NCI-H1930 (cell line): ENCODE results near the gene LRMDA.
"Not testable (repeated sequence)": the region's sequence is repeated elsewhere in the genome, so short reads cannot be mapped to it uniquely, and the experiment has no call there.

Experiments used
- DNase-seq, 2 experiments: peaks; one replicate each; lab custom pipeline; 2025; lab: John Stamatoyannopoulos, UW

The LRMDA gene

DNA sequence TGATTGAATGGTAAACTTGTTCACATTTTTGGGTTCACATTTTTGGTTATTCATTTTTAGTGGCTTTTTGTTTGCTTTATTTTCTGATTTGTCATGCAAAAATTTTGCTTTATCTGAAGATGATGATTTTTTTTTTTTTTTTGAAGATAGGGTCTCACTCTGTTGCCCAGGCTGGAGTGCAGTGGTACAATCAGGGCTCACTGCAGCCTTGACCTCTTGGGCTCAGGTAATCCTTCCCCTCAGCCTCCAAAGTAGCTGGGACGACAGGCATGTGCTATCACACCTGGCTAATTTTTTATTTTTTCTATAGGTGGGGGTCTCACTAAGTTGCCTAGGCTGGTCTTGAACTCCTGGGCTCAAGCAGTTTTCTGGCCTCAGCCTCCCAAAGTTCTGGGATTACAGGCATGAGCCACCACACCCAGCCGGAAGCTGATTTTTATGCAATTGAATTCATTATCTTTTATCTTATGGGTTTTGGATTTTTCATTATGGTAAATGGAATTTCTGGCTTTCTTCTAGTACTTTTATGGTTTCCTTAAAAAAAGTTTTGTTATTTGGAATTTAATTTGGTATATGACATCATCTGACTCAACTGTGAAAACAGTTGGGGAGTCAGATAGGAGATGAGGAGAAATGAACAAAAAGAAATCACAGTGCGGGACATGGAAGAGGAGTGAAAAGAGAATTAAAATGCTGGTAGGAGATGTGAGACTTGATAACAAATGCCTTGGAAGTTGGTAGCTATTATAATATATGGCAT lies 158.7 kb downstream of the LRMDA start:
- no peak for DNase-seq

DNA sequence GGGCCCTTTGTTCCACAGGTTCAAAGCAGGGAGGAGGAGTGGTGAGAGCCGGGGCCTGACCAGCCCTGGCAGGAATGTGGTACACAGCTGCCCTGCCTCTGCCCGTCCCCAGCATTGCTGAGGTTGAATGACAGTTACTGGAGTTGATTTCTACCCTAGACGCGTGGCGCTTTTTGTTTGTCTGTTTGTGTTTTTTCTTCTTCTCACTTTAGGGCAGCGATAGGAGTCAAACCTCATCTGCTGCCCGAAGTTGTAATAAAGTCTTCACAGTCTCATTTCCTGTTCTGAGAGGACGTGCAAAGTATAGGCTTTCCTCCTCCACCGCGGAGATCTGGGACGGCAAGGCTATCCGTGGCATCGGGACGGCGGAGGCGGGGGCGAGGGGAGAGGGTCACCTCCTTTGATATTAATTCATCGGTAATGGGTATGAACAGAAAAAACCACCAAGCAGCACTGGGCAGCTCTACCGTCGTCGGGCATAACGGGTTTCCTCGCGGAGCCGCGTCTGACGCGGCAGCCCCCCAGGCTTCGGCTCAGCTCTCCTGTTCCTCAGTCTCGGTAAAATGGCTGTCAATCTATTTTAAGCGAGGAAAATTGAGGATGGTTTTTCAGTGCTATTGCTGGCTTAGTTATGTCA lies 160.8 kb downstream of the LRMDA start:
- no peak for DNase-seq

DNA sequence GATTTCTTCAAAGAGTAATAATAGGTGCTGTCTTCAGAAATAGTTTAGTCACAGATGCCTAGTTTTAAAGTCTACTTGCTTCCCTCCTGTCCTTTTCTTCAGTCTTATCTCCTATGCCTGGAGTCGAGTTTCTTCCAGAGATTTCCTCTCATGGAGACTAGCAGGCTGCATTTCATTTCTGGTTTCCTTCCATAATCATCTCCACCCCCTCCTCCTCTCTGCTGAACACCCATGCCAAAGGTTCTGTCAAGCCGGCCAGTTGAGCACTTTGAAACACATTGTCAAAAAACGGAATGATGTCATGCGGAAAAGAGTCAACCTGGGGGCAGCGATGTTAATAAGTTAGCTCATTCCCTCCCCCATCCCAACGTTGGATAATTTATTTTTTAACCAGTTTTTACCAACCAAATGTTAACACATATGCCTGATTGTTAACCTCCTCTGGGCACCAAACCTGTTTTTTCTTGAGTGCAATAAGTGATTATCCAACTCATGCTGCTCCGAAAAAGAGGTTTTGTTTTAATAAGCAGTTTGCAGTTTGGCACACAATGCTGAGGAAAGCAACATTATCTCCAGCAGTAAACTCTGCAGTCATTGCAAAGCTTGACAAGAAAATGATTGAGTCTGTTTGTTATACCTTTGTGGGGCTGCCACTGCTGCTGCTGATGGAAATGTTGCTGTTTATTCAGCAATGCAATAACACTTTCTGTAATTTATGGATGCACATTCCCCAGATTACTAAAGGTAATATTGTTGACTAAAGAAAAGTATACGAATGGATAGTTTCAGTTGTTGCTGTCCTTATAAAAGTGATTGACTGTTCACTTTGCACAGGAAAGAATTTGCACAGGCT lies 161.6 kb downstream of the LRMDA start:
- DNase-seq: no peak

DNA sequence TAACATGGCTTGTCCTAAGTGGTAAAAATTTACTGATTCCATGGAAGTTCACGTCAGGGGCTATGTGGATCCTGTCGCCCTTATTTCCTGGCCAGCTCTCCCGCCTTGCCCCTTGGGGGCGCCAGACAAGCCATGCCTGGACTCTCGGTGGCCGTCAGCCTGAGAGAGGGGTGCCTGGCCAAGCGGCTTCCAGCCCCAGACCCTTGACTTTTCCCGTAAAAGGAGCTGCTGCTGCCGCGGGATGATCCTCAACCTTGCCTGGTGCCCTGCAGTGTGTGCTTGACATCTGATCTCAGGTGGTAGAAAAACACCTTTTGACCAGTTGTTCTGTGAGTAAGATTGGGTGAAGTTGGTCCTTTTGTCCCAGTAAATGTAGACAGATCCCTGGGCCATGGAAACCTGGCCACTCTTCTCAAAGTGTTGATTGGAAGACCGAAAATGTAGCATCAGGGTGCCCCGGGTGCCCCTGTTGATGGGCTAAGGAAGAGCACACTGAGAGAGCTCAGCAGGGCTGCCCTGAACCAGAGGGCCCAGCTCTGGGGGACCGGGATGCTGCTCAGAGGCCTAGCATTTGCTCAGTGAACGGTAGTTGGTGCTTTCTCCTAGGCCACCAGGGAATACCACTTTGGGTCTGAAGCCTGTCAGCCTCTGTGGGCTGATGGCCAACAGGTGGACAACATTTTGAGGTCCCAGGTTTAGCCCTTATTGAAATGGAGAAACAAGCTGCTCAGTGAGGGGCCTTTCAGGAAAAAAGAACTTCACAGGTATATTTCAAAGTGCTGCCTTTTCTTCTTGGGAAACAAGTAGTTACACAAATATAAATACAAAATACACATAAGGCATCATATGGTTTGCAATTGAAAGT lies 162.5 kb downstream of the LRMDA start:
- DNase-seq: no peak

DNA sequence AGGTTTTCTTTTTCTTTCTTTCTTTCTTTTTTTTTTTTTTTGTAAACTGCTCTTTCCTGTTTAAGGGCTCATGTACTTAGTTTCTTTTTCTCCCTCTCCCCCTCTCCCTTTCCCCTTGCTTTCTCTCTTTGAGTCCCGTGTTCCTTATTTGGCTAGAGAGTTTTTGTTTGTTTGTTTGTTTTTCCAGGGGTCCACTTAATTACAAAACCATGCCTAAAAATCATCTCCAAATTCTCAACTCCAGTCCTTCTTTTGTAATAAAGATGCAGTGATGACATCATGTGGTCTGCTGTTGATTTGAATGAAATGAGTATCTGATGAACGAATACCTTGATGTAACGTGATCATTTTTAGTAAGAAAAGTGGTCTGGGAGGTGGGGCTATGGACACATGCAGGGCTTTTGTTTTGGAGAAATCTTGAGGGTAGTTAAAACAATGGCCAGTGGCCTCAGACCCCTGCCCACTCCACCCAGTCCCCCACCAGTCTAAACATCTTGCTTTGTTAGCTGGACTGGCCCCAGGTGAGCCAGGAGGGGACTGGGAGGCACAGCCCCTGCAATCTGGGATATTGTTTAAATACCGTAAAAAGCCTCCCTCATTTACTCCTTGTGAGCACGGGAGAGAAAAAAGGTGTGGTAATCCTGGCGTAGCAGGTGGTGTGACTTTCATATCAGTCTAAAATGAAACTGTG lies 165.7 kb downstream of the LRMDA start:
- DNase-seq: peak in 1 of 2 experiments; percentile 34

DNA sequence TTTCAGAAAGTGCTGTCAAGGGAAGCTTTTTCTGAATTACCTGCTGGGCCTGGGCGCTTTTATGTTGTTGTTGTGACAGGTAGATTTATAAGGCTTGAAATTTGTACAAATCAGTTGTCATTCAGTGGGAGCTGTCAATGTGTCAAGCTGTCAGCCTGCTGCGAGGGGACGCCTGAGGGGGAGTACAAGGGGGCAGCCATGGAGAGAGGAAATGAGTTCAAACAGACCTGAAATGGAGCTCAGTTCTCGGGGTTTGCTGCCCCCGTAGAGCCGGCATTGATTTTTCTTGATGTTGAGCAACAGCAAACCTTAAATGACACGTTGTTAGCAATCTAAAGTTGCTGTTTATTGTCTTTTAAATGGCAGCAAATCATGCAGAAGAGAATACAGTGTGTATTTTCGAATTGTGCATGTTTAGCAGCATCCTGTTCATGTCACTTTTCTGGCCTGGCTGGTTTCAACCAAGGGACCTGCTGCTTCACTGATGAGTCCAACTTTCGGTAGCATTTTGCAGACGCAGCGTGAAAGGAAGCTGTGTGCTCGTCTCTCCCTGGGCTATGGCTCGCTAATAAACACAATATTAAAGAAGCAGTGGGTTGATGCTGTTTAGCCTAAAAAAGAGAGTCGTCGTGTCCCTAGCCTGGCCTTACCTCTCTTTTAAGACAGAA lies 166.5 kb downstream of the LRMDA start:
- peak in 1 of 2 experiments; percentile 14 for DNase-seq

DNA sequence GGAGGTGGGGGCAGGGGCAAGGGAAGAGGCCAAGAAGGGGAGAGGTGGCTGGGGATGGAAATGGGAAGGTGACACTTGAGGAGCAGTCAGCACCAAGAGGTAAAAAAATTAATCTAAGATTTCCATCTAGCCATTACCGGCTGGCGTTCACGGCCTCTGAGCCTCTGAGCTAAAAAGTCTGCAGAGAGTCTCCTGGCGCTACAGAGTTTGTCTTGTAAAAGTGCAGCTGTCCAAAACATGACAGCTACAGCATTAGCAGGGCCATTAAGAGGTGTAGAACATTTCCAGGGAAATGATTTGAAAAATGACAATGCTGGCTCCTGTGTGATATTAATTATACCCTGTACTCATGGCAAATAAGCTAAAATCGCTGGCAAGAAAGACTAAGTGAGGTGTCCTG lies 167.6 kb downstream of the LRMDA start:
- DNase-seq: no peak

DNA sequence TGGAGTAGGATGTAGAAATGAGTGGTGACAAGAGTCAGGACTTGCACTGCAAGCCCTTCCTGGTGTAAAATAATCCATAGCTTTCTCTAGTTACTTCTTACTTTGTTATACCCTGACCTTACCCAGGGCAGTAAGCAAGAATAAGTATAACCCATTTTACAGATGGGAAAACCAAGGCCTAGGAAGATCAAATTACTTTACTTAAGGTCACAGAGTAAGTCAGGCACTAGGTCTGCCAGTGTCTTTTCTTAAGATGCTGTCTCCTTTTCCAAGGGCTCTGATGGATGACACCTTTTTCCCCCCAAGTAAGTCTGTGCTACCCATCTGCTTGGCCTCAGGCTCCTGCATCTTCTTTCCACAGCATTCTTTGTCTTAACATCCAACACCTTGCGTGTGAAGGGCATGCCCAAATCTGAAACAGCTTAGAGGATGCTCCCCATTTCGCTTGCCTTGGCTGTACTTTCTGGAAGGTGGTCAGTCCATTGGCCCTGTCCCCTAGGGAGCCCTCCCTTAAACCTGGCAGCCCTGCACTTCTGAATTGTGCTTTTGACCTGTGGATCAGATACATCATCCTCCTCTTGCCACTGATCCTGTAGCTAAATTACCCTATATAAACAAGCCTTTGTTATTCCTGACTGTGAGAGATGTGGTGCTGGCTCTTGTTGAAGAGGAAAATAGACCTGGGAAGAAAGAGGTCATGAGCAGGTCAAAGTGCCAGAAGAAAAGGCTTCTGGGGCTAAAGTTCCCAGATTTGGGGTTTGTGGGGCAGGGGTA lies 168.6 kb downstream of the LRMDA start:
- no peak for DNase-seq

DNA sequence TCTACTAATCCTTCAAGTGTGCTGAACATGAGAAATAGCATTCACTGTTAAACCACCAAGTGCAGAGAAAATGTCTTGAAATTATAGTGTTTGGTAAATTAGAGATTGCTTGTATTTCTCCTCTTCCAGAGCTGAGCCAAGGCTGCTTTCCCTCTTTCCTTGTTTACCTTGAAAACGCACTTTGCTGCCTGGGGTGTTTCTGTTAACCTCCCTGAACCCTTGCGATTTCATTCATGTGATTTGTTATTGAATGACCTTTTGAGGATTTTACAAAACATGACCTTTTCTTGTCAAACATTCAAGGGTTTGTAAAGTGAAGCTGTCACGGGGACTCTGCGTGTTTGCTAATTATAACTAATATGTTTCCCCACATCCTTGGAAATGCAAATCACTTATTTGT lies 169.4 kb downstream of the LRMDA start:
- DNase-seq: peak in 1 of 2 experiments; percentile 8

DNA sequence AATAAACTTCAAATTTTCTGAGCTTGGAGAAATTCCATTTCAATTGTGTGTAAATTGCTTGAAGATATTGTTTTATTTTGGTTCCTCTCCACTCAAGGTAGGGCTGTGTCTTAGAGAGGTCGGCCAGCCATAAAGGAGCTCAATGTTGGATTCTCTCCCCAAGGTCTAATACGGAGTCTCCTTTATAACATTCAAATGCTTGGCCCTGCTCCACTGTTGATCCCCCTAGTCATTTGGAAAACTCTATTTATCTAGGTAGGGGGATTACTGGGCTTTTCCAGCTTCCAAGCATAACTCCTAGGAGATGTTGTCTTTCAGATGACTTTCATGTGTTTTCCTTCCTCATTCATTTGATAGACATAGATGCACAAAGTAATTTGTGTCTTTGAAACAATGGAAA lies 170.9 kb downstream of the LRMDA start:
- no peak for DNase-seq

DNA sequence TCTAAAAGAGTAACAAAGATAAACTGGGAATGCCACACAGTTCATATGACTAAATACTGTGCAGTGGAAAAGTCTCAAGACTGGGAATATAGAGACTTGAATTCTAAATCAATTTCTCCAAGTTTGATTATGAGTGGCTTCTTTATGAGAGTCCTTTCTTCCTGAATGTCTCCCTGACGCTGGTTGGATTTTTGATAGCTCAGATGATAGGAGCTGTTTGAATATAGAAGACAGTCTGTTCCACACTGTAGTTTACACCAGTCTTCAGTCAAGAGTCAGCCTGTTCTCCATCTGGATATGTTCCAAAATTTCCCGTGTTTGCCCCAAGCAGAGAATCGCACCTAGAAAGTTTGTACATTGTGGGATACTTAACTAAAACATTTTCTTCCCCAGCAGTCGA lies 173.7 kb downstream of the LRMDA start:
- no peak for DNase-seq

DNA sequence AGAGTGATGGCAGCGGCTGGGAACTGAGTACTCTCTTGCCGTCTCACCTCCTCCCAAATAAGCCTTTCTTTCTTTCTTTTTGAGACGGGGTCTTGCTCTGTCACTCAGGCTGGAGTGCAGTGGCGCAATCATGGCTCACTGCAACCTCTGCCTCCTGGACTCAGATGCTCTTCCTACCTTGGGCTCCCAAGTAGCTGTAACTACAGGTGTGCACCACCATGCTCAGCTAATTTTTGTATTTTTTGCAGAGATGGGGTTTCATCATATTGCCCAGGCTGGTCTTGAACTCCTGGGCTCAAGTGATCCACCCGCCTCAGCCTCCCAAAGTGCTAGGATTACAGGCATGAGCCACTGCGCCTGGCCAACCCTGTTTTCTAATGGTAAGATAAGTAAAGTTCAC lies 174.4 kb downstream of the LRMDA start:
- not testable (repeated sequence) for DNase-seq

DNA sequence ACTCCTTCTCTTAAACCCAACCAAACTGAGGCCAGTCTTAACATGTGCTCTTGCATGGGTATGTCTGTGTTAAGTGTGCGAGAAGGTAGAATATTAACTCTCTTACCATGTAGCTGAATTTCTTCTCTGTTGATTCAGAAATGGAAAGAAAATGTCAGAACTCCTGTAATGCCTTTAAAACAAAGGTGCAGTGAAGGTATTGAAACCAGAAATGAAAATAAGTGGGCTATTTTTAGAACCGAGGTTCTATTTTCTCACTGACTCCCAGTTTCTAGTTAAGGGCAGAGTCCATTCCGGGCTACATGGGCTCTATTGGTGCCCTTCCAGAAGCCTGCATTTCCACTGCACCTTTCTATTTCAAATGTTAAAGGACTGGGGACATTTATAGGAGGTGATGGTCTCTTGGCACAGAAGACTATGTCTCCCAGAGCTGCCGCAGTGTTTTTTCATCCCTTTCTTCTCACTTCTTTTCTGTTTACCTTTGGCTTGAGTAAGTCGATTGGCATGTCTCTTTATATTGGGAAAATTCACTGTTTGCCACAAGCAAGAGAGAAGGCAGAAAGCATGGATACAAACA lies 174.9 kb downstream of the LRMDA start:
- no peak for DNase-seq

DNA sequence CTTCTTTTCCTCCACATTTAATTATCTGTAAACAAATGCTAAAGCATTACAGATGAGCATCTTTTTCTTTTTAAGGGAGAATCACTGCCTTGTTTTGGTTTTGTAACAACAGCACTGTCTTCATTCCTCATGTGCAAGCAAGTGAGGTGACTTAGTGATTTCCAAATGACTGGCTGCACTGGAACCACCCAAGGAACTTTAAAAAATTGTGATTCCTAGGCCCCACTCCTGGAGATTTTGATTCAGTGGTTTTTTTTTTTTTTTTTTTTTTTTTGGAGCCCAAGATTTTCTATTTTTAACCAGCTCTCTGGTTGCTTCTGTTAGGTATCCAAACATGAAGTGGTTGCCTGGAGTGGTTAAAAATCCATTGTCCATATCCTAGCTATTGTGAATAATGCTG lies 176.2 kb downstream of the LRMDA start:
- no peak for DNase-seq

DNA sequence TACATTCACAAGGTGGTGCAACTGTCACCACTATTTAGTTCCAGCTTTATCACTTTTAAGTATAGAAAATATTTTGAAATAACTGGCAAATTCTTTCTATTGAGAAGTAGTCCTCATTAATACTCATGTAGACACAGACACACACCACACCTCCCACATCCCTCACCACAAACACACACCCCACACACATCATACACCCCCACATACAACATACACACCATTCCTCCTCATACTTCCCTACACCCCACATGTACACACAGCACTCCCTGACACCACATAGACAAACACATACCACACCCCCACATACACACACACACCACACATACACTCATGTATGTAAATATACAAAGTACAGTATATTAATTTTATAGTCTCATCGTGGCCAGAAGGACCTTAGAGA lies 178.8 kb downstream of the LRMDA start:
- DNase-seq: no peak

DNA sequence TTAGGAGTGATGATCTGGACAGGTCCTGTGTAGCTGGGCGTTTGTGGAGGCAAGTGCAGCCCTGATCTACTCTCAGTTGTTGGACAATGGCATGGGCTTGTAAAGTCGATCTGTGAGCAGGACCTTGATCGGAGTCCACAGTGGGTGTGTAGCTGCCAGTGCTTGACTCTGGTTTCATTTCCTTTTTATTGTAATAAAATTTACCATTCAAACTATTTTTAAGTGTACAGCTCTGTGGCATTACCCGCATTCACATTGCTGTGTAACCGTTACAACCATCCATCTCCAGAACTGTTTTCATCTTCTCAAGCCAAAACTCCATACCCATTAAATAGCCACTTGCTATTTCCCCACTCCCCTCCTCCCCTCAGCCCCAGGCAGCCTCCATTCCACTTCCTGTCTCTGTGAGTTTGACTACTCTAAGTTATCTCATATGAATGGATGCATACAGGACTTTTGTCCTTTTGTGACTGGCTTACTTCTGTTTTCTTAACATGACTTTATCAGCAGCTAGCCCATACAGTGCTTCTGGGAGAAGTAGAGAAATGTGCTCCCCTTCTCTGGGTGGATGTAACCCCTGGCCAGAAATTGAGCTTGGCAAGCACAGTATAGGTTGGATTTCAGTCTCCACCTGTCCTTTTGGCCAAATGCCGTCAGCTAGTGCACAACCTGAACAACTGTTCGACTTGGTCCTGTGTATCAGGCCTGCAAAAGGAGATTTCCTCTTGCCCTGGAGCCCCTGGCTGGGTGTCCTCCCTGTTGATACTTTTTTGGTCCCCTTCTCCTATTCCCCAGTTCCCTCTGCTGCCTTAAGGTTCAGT lies 180.0 kb downstream of the LRMDA start:
- no peak for DNase-seq

DNA sequence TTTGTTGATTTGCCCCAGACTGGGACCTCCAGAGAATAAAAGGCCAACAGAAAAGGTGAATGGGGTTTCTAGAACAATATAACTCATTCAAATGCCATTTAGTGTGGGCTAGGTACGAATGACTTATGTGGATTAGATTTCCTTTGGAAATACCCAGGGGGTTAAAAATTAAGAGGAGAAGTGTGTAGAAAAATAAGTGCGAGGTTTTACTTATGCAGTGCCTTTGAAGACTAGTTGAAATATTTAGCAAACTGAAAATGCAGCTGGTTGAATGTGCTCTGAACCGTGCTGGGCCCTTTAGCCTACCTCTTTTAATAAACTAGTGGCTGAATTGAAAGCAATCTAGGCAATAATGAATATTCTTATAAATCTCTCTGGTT lies 180.6 kb downstream of the LRMDA start:
- no peak for DNase-seq

DNA sequence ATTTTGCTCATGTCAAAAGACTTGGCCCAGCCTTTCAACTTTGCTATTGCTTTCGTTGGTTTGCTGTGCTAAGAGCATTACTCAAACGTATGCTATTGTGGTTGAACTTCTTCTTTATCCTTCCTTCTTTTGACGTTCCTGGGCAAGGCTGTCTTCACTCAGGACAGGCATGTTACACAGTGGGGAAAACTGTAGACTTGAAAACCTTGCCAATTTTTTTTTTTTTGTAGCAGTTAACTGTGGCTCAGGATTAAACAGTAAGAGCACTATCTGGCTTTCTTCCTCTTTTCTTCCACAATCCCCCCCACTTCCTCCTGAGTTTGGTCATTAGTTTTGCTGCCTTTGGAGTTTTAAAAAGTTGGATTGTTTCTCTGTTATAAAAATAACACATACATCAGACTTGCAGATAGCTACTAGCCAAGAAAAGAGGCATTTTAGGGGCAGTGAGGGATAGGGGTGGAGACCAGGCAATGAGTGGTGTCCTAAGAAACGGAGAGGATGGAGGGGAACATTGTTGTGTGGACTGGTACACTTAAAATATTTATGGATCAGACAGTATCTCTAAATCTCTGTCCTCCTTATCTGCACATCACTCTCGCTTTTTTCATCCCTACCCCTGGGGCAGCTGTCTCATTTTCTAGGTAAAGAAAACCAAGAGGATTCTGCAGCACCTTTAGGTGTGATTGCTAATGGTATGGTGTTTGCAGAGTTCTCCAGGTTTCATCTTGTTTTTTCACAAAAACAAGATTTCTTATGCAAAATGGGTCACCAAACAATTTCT lies 181.7 kb downstream of the LRMDA start:
- DNase-seq: no peak
